ENCODE measurements around the gene PTPRE. TPM values are rescaled to one million over a fixed set of nuclear protein-coding genes. Genes with fewer than 3 reads are reported as not detected.
A peak's percentile ranks its signal among the peaks of the same experiment; 100 is the strongest.

The PTPRE gene
- total RNA-seq, 2 experiments from 2014 or later: 19.9 to 22.3 TPM

DNA sequence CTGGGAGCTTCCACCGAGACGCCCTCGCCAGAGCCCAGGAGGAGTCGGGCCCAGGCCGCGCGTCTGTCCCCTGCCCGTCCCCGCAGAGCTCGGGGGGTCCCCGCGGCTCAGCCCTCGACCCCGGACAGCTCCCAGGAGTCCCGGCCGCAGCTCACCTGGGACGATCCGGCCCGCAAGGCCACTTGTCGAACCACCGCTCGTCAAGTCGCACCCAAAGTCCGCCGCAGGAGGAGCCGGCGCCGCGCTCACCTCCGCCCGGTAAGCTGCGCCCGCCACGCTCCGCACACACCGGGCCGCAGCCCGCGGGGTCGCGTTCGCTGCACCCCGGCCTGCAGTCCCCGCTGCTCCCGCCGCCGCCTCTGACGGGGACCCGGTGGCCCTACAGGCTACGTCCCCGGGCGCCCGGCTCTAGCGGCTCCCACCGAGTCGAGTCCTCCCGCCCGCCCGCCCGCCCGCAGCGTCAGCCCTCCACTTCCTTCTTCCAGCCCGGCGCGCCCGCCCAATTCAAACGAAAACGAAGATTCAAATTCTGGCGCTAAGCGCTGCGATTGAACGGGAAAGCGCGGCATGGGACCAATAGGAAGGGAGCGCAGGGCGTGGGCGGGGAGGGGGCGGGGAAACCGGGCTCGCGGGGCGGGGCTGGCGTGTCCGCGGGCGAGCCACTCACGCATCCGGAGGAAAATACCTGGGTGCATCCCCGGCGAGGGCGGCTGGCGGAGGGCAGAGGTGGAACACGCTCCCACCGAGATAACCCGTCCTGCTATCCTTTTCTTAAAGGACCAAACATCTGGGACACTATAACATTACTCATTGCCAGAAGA is 219.3 kb downstream of the PTPRE start, which contains the start of gene MKI67:
MKI67 (minus strand) TSS at position 480 of the 821 bp plus-strand sequence. CDS start 756 bp downstream, outside the sequence.
- Mint-ChIP-seq H3K4me1 (ENCODE audit: low read depth) (peaks cover 28% of the 10 kb centered on the region), H3K27me3 (peaks cover 30% of the 10 kb centered on the region), H3K27ac (peak within 1 kb of the TSS; percentile 90), H3K36me3 (ENCODE audit: low read depth) (peaks cover 41% of the 10 kb centered on the region), H3K4me3 (peak within 1 kb of the TSS; percentile 96), H3K9me3 (no peaks in the 10 kb centered on the region)
- POLR2A ChIA-PET: interaction anchor here (0.7 to 3.0 kb wide), 19 partner anchors 10 to 85 kb away, joined by 3 to 18 read pairs (median 3); no protein-coding TSS in a partner anchor
- intact Hi-C loops (cut with micrococcal nuclease): no loop called here
- CTCF ChIA-PET: interaction anchor here (0.7 to 2.4 kb wide), 5 partner anchors 10 to 85 kb away, joined by 3 to 14 read pairs (median 3); no protein-coding TSS in a partner anchor
- ATAC-seq (peak; percentile 91), DNase-seq (peak; percentile 96)
- TF ChIP-seq, protein P1, sequence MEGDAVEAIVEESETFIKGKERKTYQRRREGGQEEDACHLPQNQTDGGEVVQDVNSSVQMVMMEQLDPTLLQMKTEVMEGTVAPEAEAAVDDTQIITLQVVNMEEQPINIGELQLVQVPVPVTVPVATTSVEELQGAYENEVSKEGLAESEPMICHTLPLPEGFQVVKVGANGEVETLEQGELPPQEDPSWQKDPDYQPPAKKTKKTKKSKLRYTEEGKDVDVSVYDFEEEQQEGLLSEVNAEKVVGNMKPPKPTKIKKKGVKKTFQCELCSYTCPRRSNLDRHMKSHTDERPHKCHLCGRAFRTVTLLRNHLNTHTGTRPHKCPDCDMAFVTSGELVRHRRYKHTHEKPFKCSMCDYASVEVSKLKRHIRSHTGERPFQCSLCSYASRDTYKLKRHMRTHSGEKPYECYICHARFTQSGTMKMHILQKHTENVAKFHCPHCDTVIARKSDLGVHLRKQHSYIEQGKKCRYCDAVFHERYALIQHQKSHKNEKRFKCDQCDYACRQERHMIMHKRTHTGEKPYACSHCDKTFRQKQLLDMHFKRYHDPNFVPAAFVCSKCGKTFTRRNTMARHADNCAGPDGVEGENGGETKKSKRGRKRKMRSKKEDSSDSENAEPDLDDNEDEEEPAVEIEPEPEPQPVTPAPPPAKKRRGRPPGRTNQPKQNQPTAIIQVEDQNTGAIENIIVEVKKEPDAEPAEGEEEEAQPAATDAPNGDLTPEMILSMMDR (IDR thresholded peaks at IDR 0.05): no peak

DNA sequence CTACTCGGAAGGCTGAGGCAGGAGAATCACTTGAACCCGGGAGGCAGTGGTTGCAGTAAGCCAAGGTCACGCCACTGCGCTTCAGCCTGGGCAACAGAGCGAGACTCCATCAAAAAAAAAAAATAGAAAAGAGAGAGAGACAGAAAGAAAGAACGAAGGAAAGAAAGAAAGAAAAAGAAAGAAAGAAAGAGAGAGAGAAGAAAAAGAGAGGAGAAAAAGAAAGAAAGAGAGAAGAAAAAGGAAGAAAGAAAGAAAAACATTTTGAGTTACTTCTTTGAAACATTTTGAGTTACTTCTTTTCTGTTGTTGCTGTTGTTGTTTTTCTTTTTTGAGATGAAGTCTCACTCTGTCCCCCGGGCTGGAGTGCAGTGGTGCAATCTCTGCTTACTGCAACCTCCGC is 221.7 kb downstream of the PTPRE start:
- ChIA-PET POLR2A (no interaction called here), CTCF (interaction anchor here (1.0 to 1.9 kb wide), 2 partner anchors 22 to 83 kb away, joined by 3 to 5 read pairs; no protein-coding TSS in a partner anchor)
- DNase-seq (no peak), ATAC-seq (no peak)
- Mint-ChIP-seq H3K4me1 (ENCODE audit: low read depth) (peaks cover 17% of the 10 kb centered on the region), H3K4me3 (no peak overlapping the region), H3K9me3 (no peaks in the 10 kb centered on the region), H3K36me3 (ENCODE audit: low read depth) (peaks cover 21% of the 10 kb centered on the region), H3K27me3 (peaks cover 19% of the 10 kb centered on the region), H3K27ac (no peak overlapping the region)
- intact Hi-C loops (cut with micrococcal nuclease): no loop called here
- TF ChIP-seq, protein P1 (IDR thresholded peaks at IDR 0.05): no peak

DNA sequence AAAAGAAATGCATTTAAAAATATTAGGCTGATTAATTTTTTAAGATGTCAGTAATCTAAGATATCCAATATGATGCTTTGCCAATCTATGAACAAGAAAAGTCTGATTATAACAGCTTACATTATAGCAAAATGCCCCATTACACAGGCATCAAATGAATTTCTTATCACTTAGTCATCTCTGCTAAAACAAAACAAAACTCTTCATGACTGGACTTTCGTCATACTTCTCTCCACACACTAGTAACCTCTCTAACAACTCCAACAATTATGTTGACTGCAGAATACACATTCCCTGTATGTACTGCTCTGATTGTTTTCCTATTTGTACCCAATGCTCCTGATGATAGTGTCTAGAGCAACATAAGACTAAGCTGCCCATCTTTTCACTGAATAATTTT is 223.1 kb downstream of the PTPRE start:
- ATAC-seq: no peak
- ChIA-PET POLR2A (interaction anchor here (0.7 kb wide), 2 partner anchors 13 to 22 kb away, joined by 3 read pairs; no protein-coding TSS in a partner anchor), CTCF (interaction anchor here (1.2 kb wide), 1 partner anchor 119 kb away, joined by 3 read pairs; no protein-coding TSS in a partner anchor)
- intact Hi-C loops (cut with micrococcal nuclease): no loop called here
- DNase-seq: no peak
- H3K4me3 Mint-ChIP-seq: no peak overlapping the region
- H3K4me1 Mint-ChIP-seq (ENCODE audit: low read depth): peaks cover 8% of the 10 kb centered on the region
- peaks cover 6% of the 10 kb centered on the region for H3K36me3 Mint-ChIP-seq (ENCODE audit: low read depth)
- H3K27me3 Mint-ChIP-seq: peaks cover 6% of the 10 kb centered on the region
- TF ChIP-seq, protein P1 (IDR thresholded peaks at IDR 0.05): no peak
- no peak overlapping the region for H3K27ac Mint-ChIP-seq
- no peaks in the 10 kb centered on the region for H3K9me3 Mint-ChIP-seq

Other genes starting within 250 kb of the PTPRE start
- not detected for gene FOXI2, start 169.9 kb upstream of the PTPRE start, total RNA-seq
- not detected for gene CLRN3, start 14.2 kb upstream of the PTPRE start, total RNA-seq
- 100 to 1,000 TPM; 205 to 230 TPM for gene MKI67, start 219.3 kb downstream of the PTPRE start, total RNA-seq

All from activated CD8-positive, alpha-beta T cell treated with anti-CD3 and anti-CD28 coated beads for 36 hours (primary cell).